Measurements from ENCODE around the gene TRIM65.

Gene TRIM65

GRCh38 chr17:75917141-75917916, 20.6 kb upstream of the TRIM65 start:
- DNase-seq (ENCODE audit: low read depth in 2 of 2) = no peak

- no peak for DNase-seq (ENCODE audit: low read depth in 2 of 2)
Observed at GRCh38 chr17:75915268-75915667, 18.5 kb upstream of the TRIM65 start.

- DNase-seq (ENCODE audit: low read depth in 2 of 2) = no peak
Observed at GRCh38 chr17:75914643-75915267, 18.0 kb upstream of the TRIM65 start.

- DNase-seq (ENCODE audit: low read depth in 2 of 2) = no peak
Observed at GRCh38 chr17:75913537-75914210, 16.9 kb upstream of the TRIM65 start.

GRCh38 chr17:75910699-75911098, 13.9 kb upstream of the TRIM65 start:
- DNase-seq (ENCODE audit: low read depth in 2 of 2) = no peak

GRCh38 chr17:75909812-75910274, 13.1 kb upstream of the TRIM65 start:
- no peak for DNase-seq (ENCODE audit: low read depth in 2 of 2)

- no peak for DNase-seq (ENCODE audit: low read depth in 2 of 2)
Observed at GRCh38 chr17:75909051-75909811, 12.5 kb upstream of the TRIM65 start.

- no peak for DNase-seq (ENCODE audit: low read depth in 2 of 2)
Observed at GRCh38 chr17:75908201-75908600, 11.4 kb upstream of the TRIM65 start.

- no peak for DNase-seq (ENCODE audit: low read depth in 2 of 2)
Observed at GRCh38 chr17:75906143-75906884, 9.6 kb upstream of the TRIM65 start.

GRCh38 chr17:75904749-75905521, 8.2 kb upstream of the TRIM65 start, which contains the start of gene MRPL38:
MRPL38 (minus strand) TSS chr17:75904884; CDS start chr17:75904875, 9 bp downstream.
- DNase-seq (ENCODE audit: low read depth in 2 of 2) = peak; percentile 79 to 83

- DNase-seq (ENCODE audit: low read depth in 2 of 2) = no peak
Observed at GRCh38 chr17:75902406-75902805, 5.7 kb upstream of the TRIM65 start.

- DNase-seq (ENCODE audit: low read depth in 2 of 2) = no peak
Observed at GRCh38 chr17:75901727-75902126, 5.0 kb upstream of the TRIM65 start.

- DNase-seq (ENCODE audit: low read depth in 2 of 2) = no peak
Observed at GRCh38 chr17:75900691-75901533, 4.2 kb upstream of the TRIM65 start.

GRCh38 chr17:75899767-75900468, 3.2 kb upstream of the TRIM65 start:
- DNase-seq (ENCODE audit: low read depth in 2 of 2) = no peak

- no peak for DNase-seq (ENCODE audit: low read depth in 2 of 2)
Observed at GRCh38 chr17:75899353-75899752, 2.6 kb upstream of the TRIM65 start.

GRCh38 chr17:75898791-75899190, 2.0 kb upstream of the TRIM65 start:
- no peak for DNase-seq (ENCODE audit: low read depth in 2 of 2)

GRCh38 chr17:75898065-75898464, 1.3 kb upstream of the TRIM65 start:
- DNase-seq (ENCODE audit: low read depth in 2 of 2) = no peak

GRCh38 chr17:75897160-75898019, 639 bp upstream of the TRIM65 start:
- DNase-seq (ENCODE audit: low read depth in 2 of 2) = no peak
